SU-DHL-6 (cell line): ENCODE measurements around the gene CASKIN2.
"Not testable (repeated sequence)": the region's sequence is repeated elsewhere in the genome, so short reads cannot be mapped to it uniquely, and the experiment has no call there.

ENCODE experiments used
- CTCF ChIP-seq: fragments of 200-600 bp; sonication (generic); IDR thresholded peaks from one replicate; pipeline ENCODE4 v1.5.1; 2017; ENCODE audit warnings: antibody characterized with exemption, mild to moderate bottlenecking, low read length, moderate library complexity; ENCODE audit not compliant: insufficient read depth, poor library complexity, severe bottlenecking
- EZH2phosphoT487 ChIP-seq: fragments of 200-600 bp; sonication (generic), shearing (Covaris generic); conservative IDR thresholded peaks from 2 replicates; pipeline ENCODE4 v1.6.1; 2018; ENCODE audit warnings: mild to moderate bottlenecking, antibody characterized with exemption, low read length, moderate library complexity, mixed read lengths

DNA sequence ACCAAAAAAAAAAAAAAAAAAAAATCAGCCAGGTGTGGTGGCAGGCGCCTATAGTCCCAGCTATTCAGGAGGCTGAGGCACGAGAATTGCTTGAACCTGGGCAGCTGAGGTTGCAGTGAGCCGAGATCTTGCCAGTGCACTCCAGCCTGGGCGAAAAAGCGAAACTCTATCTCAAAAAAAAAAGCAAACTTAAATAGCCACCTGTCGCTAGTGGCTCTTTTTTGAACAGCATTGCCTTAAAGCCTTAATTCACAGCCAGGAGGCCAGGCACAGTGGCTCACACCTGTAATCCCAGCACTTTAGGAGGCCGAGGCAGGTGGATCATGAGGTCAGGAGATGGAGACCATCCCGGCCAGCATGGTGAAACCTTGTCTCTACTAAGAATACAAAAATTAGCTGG is 5.1 kb upstream of the CASKIN2 start:
- not testable (repeated sequence) for TF ChIP-seq CTCF, EZH2phosphoT487
